ENCODE measurements around the gene NOP14.
A peak's percentile ranks its signal among the peaks of the same experiment; 100 is the strongest.
"Not testable (repeated sequence)": the region's sequence is repeated elsewhere in the genome, so short reads cannot be mapped to it uniquely, and the experiment has no call there.

Gene NOP14

GRCh38 chr4:2962614-2963174, 512 bp downstream of the NOP14 start:
- Histone ChIP-seq H3K79me2 (ENCODE audit: insufficient read depth, low read length) (peaks cover 63% of the 10 kb centered on the region), H3K4me1 (ENCODE audit: insufficient read depth, low read length, poor library complexity, severe bottlenecking) (peaks cover 11% of the 10 kb centered on the region)
- no peak for TF ChIP-seq EZH2phosphoT487 (IDR thresholded peaks at IDR 0.05; ENCODE audit: borderline replicate concordance)
- no peak for TF ChIP-seq CTCF (conservative IDR thresholded peaks at IDR 0.05; ENCODE audit: low read length)

DNA sequence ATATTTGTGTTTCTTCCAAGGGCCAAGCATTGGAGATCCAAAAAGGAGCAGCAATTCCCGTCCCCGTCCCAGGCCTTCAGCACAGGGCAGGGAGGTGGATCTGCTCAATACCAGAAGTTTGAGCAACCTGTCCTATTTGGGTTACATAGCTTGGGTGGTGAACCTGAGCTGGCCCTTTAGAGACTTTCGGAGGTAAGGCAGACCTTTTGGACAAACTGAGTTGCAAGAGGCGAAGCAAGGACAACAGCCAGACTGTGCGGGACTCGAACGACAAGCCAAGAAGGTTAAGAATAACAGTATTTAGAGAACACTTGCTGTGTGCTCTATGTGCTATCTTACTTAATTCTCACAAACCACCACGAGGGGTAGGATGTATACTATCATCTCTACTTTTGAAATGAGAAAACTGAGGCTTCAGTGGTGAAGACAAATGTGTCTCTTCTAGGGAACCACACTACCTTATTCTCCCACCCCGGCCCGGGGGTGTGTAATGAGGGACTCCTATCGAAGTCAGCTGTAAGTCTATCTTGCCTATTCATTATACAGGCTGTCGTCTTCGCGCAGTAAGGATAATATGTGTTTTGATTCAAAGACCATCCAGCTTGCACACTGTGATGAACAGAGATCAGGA, 1.3 kb downstream of the NOP14 start:
- Histone ChIP-seq H3K4me2 (ENCODE audit: low read depth, low read length, poor library complexity, severe bottlenecking) (peak overlapping the region; percentile 92), H3K79me2 (ENCODE audit: insufficient read depth, low read length) (peaks cover 69% of the 10 kb centered on the region), H3K4me3 (ENCODE audit: low read length, poor library complexity, severe bottlenecking) (peak overlapping the region; percentile 77), H2AFZ (ENCODE audit: low read length) (no peak overlapping the region), H3K4me1 (ENCODE audit: insufficient read depth, low read length, poor library complexity, severe bottlenecking) (peaks cover 11% of the 10 kb centered on the region), H3K36me3 (ENCODE audit: insufficient read depth, low read length) (peaks cover 10% of the 10 kb centered on the region; the same call in 1 of the 2 replicates), H3K9ac (ENCODE audit: low read depth, low read length, poor library complexity, severe bottlenecking) (peak overlapping the region; percentile 83), H3F3A (ENCODE audit: low read depth) (peaks cover 7% of the 10 kb centered on the region; the same call in 1 of the 2 replicates), H4K20me1 (ENCODE audit: insufficient read depth, low read length, poor library complexity, severe bottlenecking) (peaks cover 39% of the 10 kb centered on the region), H3K9me2 (replicated peaks; ENCODE audit: low read depth, low read length) (no peaks in the 10 kb centered on the region), H3K9me3 (ENCODE audit: insufficient read depth, low read depth, low read length) (no peaks in the 10 kb centered on the region), H3K27me3 (ENCODE audit: insufficient read depth, low read length, poor library complexity, severe bottlenecking) (no peaks in the 10 kb centered on the region)
- TF ChIP-seq EZH2phosphoT487 (IDR thresholded peaks at IDR 0.05; ENCODE audit: borderline replicate concordance): no peak
- TF ChIP-seq CTCF (conservative IDR thresholded peaks at IDR 0.05; ENCODE audit: low read length): peak; percentile 36

More at GRCh38 chr4:2962614-2963174, 512 bp downstream of the NOP14 start:
- H4K20me1 ChIP-seq (ENCODE audit: insufficient read depth, low read length, poor library complexity, severe bottlenecking): peaks cover 36% of the 10 kb centered on the region
- peak overlapping the region; percentile 92 for H3K4me2 ChIP-seq (ENCODE audit: low read depth, low read length, poor library complexity, severe bottlenecking)
- H3K9me3 ChIP-seq (ENCODE audit: insufficient read depth, low read depth, low read length): no peaks in the 10 kb centered on the region
- H3K27me3 ChIP-seq (ENCODE audit: insufficient read depth, low read length, poor library complexity, severe bottlenecking): no peaks in the 10 kb centered on the region
- peak overlapping the region; percentile 83 for H3K9ac ChIP-seq (ENCODE audit: low read depth, low read length, poor library complexity, severe bottlenecking)
- peaks cover 7% of the 10 kb centered on the region; the same call in 1 of the 2 replicates for H3F3A ChIP-seq (ENCODE audit: low read depth)
- H3K36me3 ChIP-seq (ENCODE audit: insufficient read depth, low read length): peaks cover 2% of the 10 kb centered on the region; the same call in 1 of the 2 replicates
- H2AFZ ChIP-seq (ENCODE audit: low read length): peak overlapping the region; percentile 92
- peak overlapping the region; percentile 77 for H3K4me3 ChIP-seq (ENCODE audit: low read length, poor library complexity, severe bottlenecking)
- H3K9me2 ChIP-seq (replicated peaks; ENCODE audit: low read depth, low read length): no peaks in the 10 kb centered on the region

DNA sequence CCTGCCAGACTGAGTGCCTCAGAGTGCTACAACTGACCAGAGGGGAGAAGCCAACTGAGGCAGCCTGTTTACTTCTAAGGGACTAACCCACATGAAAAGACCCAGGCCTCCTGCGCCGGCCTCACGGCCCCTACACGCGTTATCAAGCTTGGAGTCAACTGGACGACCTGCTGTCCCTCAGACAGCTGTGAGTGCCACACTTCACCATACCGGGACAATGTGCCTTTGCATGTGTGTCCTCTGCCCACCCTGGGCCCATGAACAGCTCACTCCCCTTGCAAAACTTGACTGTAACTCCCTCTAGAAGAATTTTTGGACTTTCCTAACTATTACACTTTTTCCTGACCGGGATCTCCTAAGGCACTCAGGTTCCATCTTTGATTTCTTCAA, 1.8 kb downstream of the NOP14 start:
- H3K4me2 ChIP-seq (ENCODE audit: low read depth, low read length, poor library complexity, severe bottlenecking): peak overlapping the region; percentile 92
- no peak overlapping the region for H2AFZ ChIP-seq (ENCODE audit: low read length)
- peaks cover 14% of the 10 kb centered on the region for H3K36me3 ChIP-seq (ENCODE audit: insufficient read depth, low read length)
- no peaks in the 10 kb centered on the region for H3K9me3 ChIP-seq (ENCODE audit: insufficient read depth, low read depth, low read length)
- H4K20me1 ChIP-seq (ENCODE audit: insufficient read depth, low read length, poor library complexity, severe bottlenecking): peaks cover 39% of the 10 kb centered on the region
- no peaks in the 10 kb centered on the region for H3K27me3 ChIP-seq (ENCODE audit: insufficient read depth, low read length, poor library complexity, severe bottlenecking)
- peaks cover 69% of the 10 kb centered on the region for H3K79me2 ChIP-seq (ENCODE audit: insufficient read depth, low read length)
- peak overlapping the region; percentile 77 for H3K4me3 ChIP-seq (ENCODE audit: low read length, poor library complexity, severe bottlenecking)
- H3K4me1 ChIP-seq (ENCODE audit: insufficient read depth, low read length, poor library complexity, severe bottlenecking): peaks cover 11% of the 10 kb centered on the region
- H3F3A ChIP-seq (ENCODE audit: low read depth): peaks cover 9% of the 10 kb centered on the region
- no peak for TF ChIP-seq CTCF (conservative IDR thresholded peaks at IDR 0.05; ENCODE audit: low read length)
- no peak for TF ChIP-seq EZH2phosphoT487 (IDR thresholded peaks at IDR 0.05; ENCODE audit: borderline replicate concordance)
- peak overlapping the region; percentile 83 for H3K9ac ChIP-seq (ENCODE audit: low read depth, low read length, poor library complexity, severe bottlenecking)
- H3K9me2 ChIP-seq (replicated peaks; ENCODE audit: low read depth, low read length): no peaks in the 10 kb centered on the region

DNA sequence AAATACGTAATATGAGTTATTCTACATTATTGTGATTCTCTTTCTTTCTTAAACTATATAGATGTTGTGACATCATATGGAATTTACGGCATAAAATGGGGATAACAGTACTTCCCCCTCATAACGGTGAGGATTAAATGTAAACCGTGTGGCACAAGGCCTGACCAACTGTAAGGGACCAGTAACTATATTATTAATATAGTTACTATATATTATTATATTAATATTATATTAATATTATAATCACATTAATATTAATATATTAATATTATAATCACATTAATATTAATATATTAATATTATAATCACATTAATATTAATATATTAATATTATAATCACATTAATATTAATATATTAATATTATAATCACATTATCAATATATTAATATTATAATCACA, 2.8 kb downstream of the NOP14 start:
- H3K4me1 ChIP-seq (ENCODE audit: insufficient read depth, low read length, poor library complexity, severe bottlenecking): peaks cover 11% of the 10 kb centered on the region
- H3K79me2 ChIP-seq (ENCODE audit: insufficient read depth, low read length): peaks cover 70% of the 10 kb centered on the region
- peak overlapping the region; percentile 51 for H3K4me3 ChIP-seq (ENCODE audit: low read length, poor library complexity, severe bottlenecking)
- H3K9ac ChIP-seq (ENCODE audit: low read depth, low read length, poor library complexity, severe bottlenecking); H3K9me3 ChIP-seq (ENCODE audit: insufficient read depth, low read depth, low read length); H3K27me3 ChIP-seq (ENCODE audit: insufficient read depth, low read length, poor library complexity, severe bottlenecking); H3K9me2 ChIP-seq (replicated peaks; ENCODE audit: low read depth, low read length); H2AFZ ChIP-seq (ENCODE audit: low read length): not testable (repeated sequence)
- H3K4me2 ChIP-seq (ENCODE audit: low read depth, low read length, poor library complexity, severe bottlenecking): peak overlapping the region; percentile 62
- peaks cover 19% of the 10 kb centered on the region for H3F3A ChIP-seq (ENCODE audit: low read depth)
- H3K36me3 ChIP-seq (ENCODE audit: insufficient read depth, low read length): peaks cover 24% of the 10 kb centered on the region
- H4K20me1 ChIP-seq (ENCODE audit: insufficient read depth, low read length, poor library complexity, severe bottlenecking): peaks cover 43% of the 10 kb centered on the region

Data from Loucy (cell line).